Omental fat pad (tissue), 4 donors: ENCODE results near the gene HDLBP. TPM values are rescaled to one million over a fixed set of nuclear protein-coding genes. Genes with fewer than 3 reads are reported as not detected.
"Not testable (repeated sequence)": the region's sequence is repeated elsewhere in the genome, so short reads cannot be mapped to it uniquely, and the experiment has no call there.

Source experiments
- ATAC-seq: fragments of 150-250 bp; one replicate; pipeline ENCODE4 v1.9.1; 2016; ENCODE audit warnings: mild to moderate bottlenecking, moderate library complexity; ENCODE audit not compliant: low FRiP score
- DNase-seq: peaks from one replicate; pipeline ENCODE4 v3.0.0-alpha.2; 2019; ENCODE audit warnings: low spot score
- CTCF ChIP-seq, 3 donors: fragments of 450-650 bp; IDR thresholded peaks; one replicate each; pipeline ENCODE4 v1.5.1; 2016 to 2017; ENCODE audit warnings: antibody characterized with exemption in 3 of 3, mild to moderate bottlenecking in 3 of 3, moderate library complexity in 2 of 3
- total RNA-seq, 4 donors: library from RNA; depleted of rRNA; stranded (reverse); fragments of >200 nt; gene quantifications; one replicate each; pipeline ENCODE4 v1.1.0, GENCODE V29; 2016

HDLBP gene
- total RNA-seq, 4 donors from 2014 or later, result 356 to 471 (median 416) TPM

DNA sequence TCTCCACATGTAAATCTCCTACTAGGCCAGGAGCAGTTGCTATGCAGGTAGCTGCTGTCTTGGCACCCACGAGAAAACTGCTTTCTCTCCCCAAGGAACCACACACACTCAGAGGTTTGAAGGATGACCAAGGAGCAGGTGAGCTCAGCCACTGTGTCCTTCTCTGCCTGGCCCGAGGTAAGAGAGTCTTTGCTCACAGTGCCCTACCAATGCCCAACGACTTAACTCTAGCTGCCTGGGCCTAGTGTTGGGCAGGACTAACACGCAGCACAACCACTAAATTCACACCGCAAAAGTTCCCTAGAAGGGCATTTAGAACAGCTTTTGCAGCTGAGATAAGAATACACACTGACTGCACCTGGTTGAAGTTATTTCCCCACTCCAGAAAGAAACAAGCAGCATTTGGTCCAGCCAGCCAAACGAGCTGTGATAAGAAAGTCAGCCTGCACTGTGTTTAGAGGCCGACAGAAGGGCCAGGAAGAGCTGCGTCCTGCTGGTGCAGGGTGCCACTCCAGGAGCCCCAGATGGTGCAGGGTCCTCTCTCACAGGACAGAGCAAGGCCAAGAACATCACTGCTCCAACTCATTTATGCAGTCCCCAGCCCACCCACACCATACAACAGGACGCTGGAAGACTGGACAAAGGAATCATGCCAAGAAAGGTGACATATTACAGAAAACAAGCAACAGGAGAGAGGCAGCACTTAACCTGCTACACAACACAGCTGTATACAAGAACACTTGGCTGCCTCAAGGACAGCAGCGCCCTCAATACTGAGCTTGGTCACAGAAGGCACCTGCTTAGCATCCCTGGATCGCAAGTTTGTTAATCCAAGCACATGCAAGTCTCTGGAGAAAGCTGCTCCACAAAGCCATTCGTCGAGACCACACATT is 12.5 kb downstream of the HDLBP start:
- no peak for ATAC-seq
- DNase-seq, result no peak
- no peak for TF ChIP-seq CTCF (IDR thresholded peaks at IDR 0.05)

GRCh38 chr2:241302083-241302482 is 13.4 kb downstream of the HDLBP start:
- ATAC-seq (no peak), DNase-seq (no peak)
- no peak for TF ChIP-seq CTCF (IDR thresholded peaks at IDR 0.05)

GRCh38 chr2:241300000-241300399 is 15.5 kb downstream of the HDLBP start:
- no peak for ATAC-seq

DNA sequence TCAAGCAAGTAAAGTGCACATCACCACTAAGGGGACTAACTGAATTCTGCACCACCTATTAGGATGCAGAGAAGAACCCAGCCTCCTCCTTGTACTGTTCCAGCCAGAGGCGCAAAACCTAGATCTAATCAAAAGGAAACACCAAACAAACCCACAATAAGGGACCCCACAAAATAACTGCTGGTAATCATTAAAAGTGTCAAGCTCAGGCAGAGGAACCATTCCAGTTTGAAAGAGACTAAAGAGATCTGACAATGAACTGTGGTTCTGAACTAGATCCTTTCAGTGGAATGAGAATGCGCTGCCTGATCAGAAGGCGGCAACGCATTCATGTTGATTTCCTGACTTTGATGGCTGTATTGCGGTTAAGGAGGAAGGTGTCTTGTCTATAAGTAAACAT is 16.8 kb downstream of the HDLBP start:
- TF ChIP-seq CTCF (IDR thresholded peaks at IDR 0.05), result no peak
- no peak for ATAC-seq

More at GRCh38 chr2:241300000-241300399, 15.5 kb downstream of the HDLBP start:
- TF ChIP-seq CTCF (IDR thresholded peaks at IDR 0.05), result no peak
- DNase-seq, result no peak

DNA sequence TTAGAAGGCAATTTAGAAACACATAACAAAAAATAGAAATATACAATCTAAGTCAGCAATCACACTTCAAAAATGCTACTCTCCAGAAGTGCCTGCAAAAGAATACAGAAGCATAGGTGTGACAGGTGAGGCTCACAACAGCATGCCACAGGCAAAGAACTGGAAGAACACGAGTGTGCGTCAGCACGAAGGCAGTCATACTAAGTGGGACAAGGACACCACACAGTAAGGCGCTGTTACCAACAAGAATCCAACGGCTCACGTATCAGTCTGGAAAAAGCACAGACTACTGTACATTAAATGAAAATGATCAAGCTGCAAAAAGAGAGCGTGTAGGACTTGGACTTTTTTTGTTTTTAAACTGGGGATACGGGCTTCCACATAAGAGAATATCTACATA is 18.7 kb downstream of the HDLBP start:
- DNase-seq, result no peak
- ATAC-seq, result no peak
- TF ChIP-seq CTCF (IDR thresholded peaks at IDR 0.05), result no peak

More for the DNA sequence above, 16.8 kb downstream of the HDLBP start:
- no peak for DNase-seq

DNA sequence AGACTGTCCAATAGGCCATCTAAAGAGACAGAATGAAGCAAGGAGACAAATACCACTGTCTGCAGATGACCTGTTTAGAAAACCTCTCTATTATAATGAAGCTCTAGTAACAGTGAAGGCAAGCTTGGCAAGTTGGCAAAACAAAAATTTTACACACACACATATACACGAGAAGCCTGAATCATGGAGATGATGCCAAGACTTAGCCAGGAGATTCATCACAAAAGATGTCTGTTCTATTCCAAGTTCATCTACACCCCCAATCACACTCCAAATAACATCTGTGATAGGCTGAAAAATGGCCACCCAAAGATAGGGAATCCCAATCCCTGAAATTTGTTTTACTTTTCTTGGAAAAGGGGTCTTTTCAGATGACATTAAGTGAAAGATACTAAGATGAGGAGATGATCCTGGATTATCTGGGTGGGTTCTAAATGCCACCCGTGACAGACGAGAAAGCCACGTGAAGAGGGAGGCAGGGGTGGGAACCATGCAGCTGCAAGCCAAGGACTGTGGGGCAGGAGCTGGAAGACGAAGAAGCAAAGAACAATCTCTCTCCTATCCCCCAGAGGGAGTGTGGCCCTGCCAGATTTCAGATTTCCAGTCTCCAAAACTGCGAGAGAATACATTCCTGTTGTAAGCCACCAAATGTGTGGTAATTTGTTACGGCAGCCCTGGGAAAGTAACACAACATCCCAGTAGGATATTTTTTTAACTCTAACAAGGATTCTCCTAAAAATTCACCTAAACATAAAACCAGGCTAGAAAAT is 20.0 kb downstream of the HDLBP start:
- ATAC-seq (no peak), DNase-seq (no peak)
- TF ChIP-seq CTCF (IDR thresholded peaks at IDR 0.05), result no peak

- not testable (repeated sequence) for DNase-seq, ATAC-seq
These were observed 22.1 kb downstream of the HDLBP start for GRCh38 chr2:241293378-241293797.
